AG09319 (cell line): ENCODE measurements around the gene WNT7A.

Experiments used
- DNase-seq: peaks from one replicate; pipeline ENCODE4 v3.0.0-alpha.2; 2010; ENCODE audit warnings: low read depth; ENCODE audit errors: extremely low read depth
- CTCF ChIP-seq: IDR thresholded peaks from 2 replicates; pipeline ENCODE4 v1.5.1; 2011; ENCODE audit warnings: low read depth, mild to moderate bottlenecking, inconsistent platforms, low read length, moderate library complexity

The WNT7A gene

GRCh38 chr3:13883681-13884080 lies 3.8 kb upstream of the WNT7A start:
- TF ChIP-seq CTCF = no peak
- DNase-seq = no peak

GRCh38 chr3:13882876-13883275 lies 3.0 kb upstream of the WNT7A start:
- no peak for DNase-seq
- no peak for TF ChIP-seq CTCF

GRCh38 chr3:13881536-13882410 lies 1.9 kb upstream of the WNT7A start:
- DNase-seq = no peak
- TF ChIP-seq CTCF = no peak

GRCh38 chr3:13880811-13881156 lies 913 bp upstream of the WNT7A start:
- no peak for TF ChIP-seq CTCF

GRCh38 chr3:13879102-13879945 lies 547 bp downstream of the WNT7A start:
- DNase-seq = no peak
- no peak for TF ChIP-seq CTCF

More at GRCh38 chr3:13880811-13881156, 913 bp upstream of the WNT7A start:
- DNase-seq = no peak

- no peak for DNase-seq
- TF ChIP-seq CTCF = no peak
Measured at GRCh38 chr3:13878281-13879101, 1.4 kb downstream of the WNT7A start.

GRCh38 chr3:13877911-13878280 lies 2.0 kb downstream of the WNT7A start:
- no peak for DNase-seq
- TF ChIP-seq CTCF = no peak
